Measurements from ENCODE around the gene ZFAND6. TPM values are rescaled to one million over a fixed set of nuclear protein-coding genes. Genes with fewer than 3 reads are reported as not detected.

Gene ZFAND6
- total and polyA plus RNA-seq, 10 of the 15 experiments (the other 5 are each of a cell fraction or from before 2014, with no cell fraction given) = 78.9 to 179 (median 135) TPM

- no peak for ATAC-seq
- RAD21 ChIA-PET (ENCODE audit: unreplicated experiment) = no interaction called here
- no peak overlapping the region for H3K27ac ChIP-seq (ENCODE audit: control insufficient read depth, insufficient read depth)
- CTCF ChIA-PET = no interaction called here
- H3K27me3 ChIP-seq (replicated peaks in 1 of 2; ENCODE audit: control insufficient read depth in 2 of 2, insufficient read depth in 2 of 2, low read length in 1 of 2) = no peaks in the 10 kb centered on the region
- in situ Hi-C loops (cut with MboI) = no loop called here
- SMC1A ChIA-PET (ENCODE audit: uncharacterized antibody, unreplicated experiment) = interaction anchor here (0.6 kb wide), 1 partner anchor 162 kb away, joined by 3 read pairs; no protein-coding TSS in a partner anchor
- TF ChIP-seq CHD2 (IDR thresholded peaks at IDR 0.05; ENCODE audit: borderline replicate concordance, low read depth, low read length) (no peak), MAX (IDR thresholded peaks at IDR 0.05; ENCODE audit: low read depth, low read length) (no peak), ELK1 (IDR thresholded peaks at IDR 0.05; ENCODE audit: low read depth, low read length) (no peak), SREBF1 (IDR thresholded peaks at IDR 0.05; ENCODE audit: low read length) (no peak), RELA (IDR thresholded peaks at IDR 0.05; ENCODE audit: borderline replicate concordance, partially characterized antibody) (no peak), SMC3 (IDR thresholded peaks at IDR 0.05; ENCODE audit: borderline replicate concordance, low read length) (no peak), NR2C2 (IDR thresholded peaks at IDR 0.05; ENCODE audit: borderline replicate concordance, control insufficient read depth, insufficient read length, low read depth) (no peak), IKZF2 (IDR thresholded peaks at IDR 0.05) (no peak), EED (IDR thresholded peaks at IDR 0.05; ENCODE audit: low read depth) (no peak), POLR2AphosphoS5 (IDR thresholded peaks at IDR 0.05; ENCODE audit: low read length) (no peak), IRF4 (IDR thresholded peaks at IDR 0.05; ENCODE audit: low read depth, low read length) (no peak), RB1 (IDR thresholded peaks at IDR 0.05; ENCODE audit: borderline replicate concordance) (no peak), KLF5 (IDR thresholded peaks at IDR 0.05; ENCODE audit: partially characterized antibody) (no peak), SREBF2 (IDR thresholded peaks at IDR 0.05; ENCODE audit: low read length) (no peak), NFYA (IDR thresholded peaks at IDR 0.05; ENCODE audit: borderline replicate concordance, low read depth, low read length) (no peak), ZBTB33 (IDR thresholded peaks at IDR 0.05) (no peak), ZBTB4 (CRISPR knock-in tag; IDR thresholded peaks at IDR 0.05) (no peak), ATF3 (IDR thresholded peaks at IDR 0.05; ENCODE audit: borderline replicate concordance, extremely low read depth, low read depth, low read length) (no peak)
- no peaks in the 10 kb centered on the region for H4K20me1 ChIP-seq (ENCODE audit: control insufficient read depth, insufficient read depth)
- 0 out of 2 replicates have a peak overlapping the region, but pooled peaks have one; percentile 14 for H3K4me2 ChIP-seq (ENCODE audit: control insufficient read depth, insufficient read depth)
- H3K9me3 ChIP-seq (replicated peaks; ENCODE audit: control insufficient read depth, insufficient read depth, low read length) = no peaks in the 10 kb centered on the region
- H3K9ac ChIP-seq (ENCODE audit: control insufficient read depth, insufficient read depth, low read length) = no peak overlapping the region
- intact Hi-C loops (cut with micrococcal nuclease; ENCODE audit: unreplicated experiment) = no loop called here
- no peak overlapping the region for H3K4me3 ChIP-seq
- no peak for DNase-seq (ENCODE audit: low read depth, low spot score)
- POLR2A ChIA-PET = interaction anchor here (0.9 kb wide), 1 partner anchor 95 kb away, joined by 4 read pairs; no protein-coding TSS in a partner anchor
- peaks cover 4% of the 10 kb centered on the region for H3K79me2 ChIP-seq (ENCODE audit: control insufficient read depth, insufficient read depth, low read length)
- BruUV-seq (replicated peaks) = no TSS peak
- 84% methylated on average over 5 of the region's 5 CpGs for WGBS (ENCODE audit: insufficient coverage, insufficient replicate concordance, low lambda C conversion rate, missing lambda C conversion rate)
- no peak overlapping the region for H2AFZ ChIP-seq (ENCODE audit: control insufficient read depth, low read depth, low read length)
- no peak for FAIRE-seq
- H3K36me3 ChIP-seq (ENCODE audit: control insufficient read depth in 2 of 2, insufficient read depth in 2 of 2, low read length in 1 of 2) = no peaks in the 10 kb centered on the region; a peak in 2 of 4 replicates
- H3K4me1 ChIP-seq (ENCODE audit: control insufficient read depth, insufficient read depth, low read length) = peaks cover 17% of the 10 kb centered on the region
Measured at GRCh38 chr15:80155001-80155377, 95.5 kb downstream of the ZFAND6 start.

Measured in GM12878 (cell line).